HEK293 (cell line): ENCODE measurements around the gene EN2.

Experiments used
- PRDM1 ChIP-seq: fragments of 450-650 bp; formaldehyde crosslinking; IDR thresholded peaks from 2 replicates; pipeline ENCODE4; 2016; ENCODE audit warnings: missing biosample characterization, missing genetic modification characterization
- ZBTB7A ChIP-seq: fragments of 450-650 bp; formaldehyde crosslinking; IDR thresholded peaks from 2 replicates; pipeline ENCODE4 v1.5.1; 2016; ENCODE audit warnings: low read depth, missing biosample characterization, missing genetic modification characterization
- ZFP41 ChIP-seq: fragments of 450-650 bp; formaldehyde crosslinking; IDR thresholded peaks from 2 replicates; pipeline ENCODE4 v1.5.1; 2016; ENCODE audit warnings: missing biosample characterization, missing genetic modification characterization, borderline replicate concordance
- ZNF138 ChIP-seq: fragments of 450-650 bp; formaldehyde crosslinking; IDR thresholded peaks from 2 replicates; pipeline ENCODE4 v1.5.1; 2016; ENCODE audit warnings: missing biosample characterization, missing genetic modification characterization, borderline replicate concordance
- ZNF416 ChIP-seq: fragments of 450-650 bp; formaldehyde crosslinking; IDR thresholded peaks from 2 replicates; pipeline ENCODE4 v1.5.1; 2016; ENCODE audit warnings: missing biosample characterization, missing genetic modification characterization
- ZNF777 ChIP-seq: fragments of 450-650 bp; formaldehyde crosslinking; IDR thresholded peaks from 2 replicates; pipeline ENCODE4 v1.5.1; 2017; ENCODE audit warnings: missing biosample characterization, missing genetic modification characterization, borderline replicate concordance
- TF ChIP-seq, protein P1 (sequence below): fragments of 450-650 bp; formaldehyde crosslinking; IDR thresholded peaks from 2 replicates; pipeline ENCODE4 v1.5.1; 2016; ENCODE audit warnings: missing biosample characterization, missing genetic modification characterization
- TF ChIP-seq, protein P2 (sequence below): fragments of 450-650 bp; formaldehyde crosslinking; IDR thresholded peaks from 2 replicates; pipeline ENCODE4 v1.5.1; 2016; ENCODE audit warnings: missing biosample characterization, missing genetic modification characterization
- TF ChIP-seq, protein P3 (sequence below): fragments of 450-650 bp; IDR thresholded peaks from 2 replicates; pipeline ENCODE4 v1.5.1; 2018; ENCODE audit warnings: missing biosample characterization, mild to moderate bottlenecking, missing genetic modification characterization
- TF ChIP-seq, protein P4 (sequence below): fragments of 450-650 bp; formaldehyde crosslinking; IDR thresholded peaks from 2 replicates; pipeline ENCODE4 v1.5.1; 2016; ENCODE audit warnings: missing biosample characterization, missing genetic modification characterization

DNA sequence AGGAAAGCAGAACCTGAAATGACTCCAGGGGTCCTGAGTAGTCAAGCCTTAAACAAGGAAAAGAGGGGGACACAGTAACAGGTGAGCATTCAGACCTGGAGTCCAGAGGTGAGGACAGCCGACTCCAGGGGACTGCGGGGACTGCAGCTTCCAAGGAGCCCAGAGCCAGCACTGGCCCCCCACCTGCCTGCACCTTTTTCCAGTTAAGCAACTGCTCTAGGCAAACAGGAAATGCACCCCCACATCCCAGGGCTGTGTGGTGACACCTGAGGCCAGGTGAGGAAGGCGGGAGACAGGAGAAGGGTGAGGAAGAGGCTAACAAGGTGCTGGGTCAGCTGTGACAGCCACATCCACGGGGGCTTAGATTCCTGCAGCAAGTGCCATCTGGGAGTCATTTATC is 20.1 kb upstream of the EN2 start:
- TF ChIP-seq ZNF777 (tag by site-specific recombination) (no peak), ZNF138 (tag by site-specific recombination) (no peak), ZBTB7A (no peak), ZFP41 (tag by site-specific recombination) (no peak), PRDM1 (no peak), ZNF416 (tag by site-specific recombination) (no peak)
- TF ChIP-seq, protein P1, sequence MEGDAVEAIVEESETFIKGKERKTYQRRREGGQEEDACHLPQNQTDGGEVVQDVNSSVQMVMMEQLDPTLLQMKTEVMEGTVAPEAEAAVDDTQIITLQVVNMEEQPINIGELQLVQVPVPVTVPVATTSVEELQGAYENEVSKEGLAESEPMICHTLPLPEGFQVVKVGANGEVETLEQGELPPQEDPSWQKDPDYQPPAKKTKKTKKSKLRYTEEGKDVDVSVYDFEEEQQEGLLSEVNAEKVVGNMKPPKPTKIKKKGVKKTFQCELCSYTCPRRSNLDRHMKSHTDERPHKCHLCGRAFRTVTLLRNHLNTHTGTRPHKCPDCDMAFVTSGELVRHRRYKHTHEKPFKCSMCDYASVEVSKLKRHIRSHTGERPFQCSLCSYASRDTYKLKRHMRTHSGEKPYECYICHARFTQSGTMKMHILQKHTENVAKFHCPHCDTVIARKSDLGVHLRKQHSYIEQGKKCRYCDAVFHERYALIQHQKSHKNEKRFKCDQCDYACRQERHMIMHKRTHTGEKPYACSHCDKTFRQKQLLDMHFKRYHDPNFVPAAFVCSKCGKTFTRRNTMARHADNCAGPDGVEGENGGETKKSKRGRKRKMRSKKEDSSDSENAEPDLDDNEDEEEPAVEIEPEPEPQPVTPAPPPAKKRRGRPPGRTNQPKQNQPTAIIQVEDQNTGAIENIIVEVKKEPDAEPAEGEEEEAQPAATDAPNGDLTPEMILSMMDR (tag by site-specific recombination): no peak
- TF ChIP-seq, protein P2, sequence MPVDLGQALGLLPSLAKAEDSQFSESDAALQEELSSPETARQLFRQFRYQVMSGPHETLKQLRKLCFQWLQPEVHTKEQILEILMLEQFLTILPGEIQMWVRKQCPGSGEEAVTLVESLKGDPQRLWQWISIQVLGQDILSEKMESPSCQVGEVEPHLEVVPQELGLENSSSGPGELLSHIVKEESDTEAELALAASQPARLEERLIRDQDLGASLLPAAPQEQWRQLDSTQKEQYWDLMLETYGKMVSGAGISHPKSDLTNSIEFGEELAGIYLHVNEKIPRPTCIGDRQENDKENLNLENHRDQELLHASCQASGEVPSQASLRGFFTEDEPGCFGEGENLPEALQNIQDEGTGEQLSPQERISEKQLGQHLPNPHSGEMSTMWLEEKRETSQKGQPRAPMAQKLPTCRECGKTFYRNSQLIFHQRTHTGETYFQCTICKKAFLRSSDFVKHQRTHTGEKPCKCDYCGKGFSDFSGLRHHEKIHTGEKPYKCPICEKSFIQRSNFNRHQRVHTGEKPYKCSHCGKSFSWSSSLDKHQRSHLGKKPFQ (tag by site-specific recombination): no peak
- TF ChIP-seq, protein P3, sequence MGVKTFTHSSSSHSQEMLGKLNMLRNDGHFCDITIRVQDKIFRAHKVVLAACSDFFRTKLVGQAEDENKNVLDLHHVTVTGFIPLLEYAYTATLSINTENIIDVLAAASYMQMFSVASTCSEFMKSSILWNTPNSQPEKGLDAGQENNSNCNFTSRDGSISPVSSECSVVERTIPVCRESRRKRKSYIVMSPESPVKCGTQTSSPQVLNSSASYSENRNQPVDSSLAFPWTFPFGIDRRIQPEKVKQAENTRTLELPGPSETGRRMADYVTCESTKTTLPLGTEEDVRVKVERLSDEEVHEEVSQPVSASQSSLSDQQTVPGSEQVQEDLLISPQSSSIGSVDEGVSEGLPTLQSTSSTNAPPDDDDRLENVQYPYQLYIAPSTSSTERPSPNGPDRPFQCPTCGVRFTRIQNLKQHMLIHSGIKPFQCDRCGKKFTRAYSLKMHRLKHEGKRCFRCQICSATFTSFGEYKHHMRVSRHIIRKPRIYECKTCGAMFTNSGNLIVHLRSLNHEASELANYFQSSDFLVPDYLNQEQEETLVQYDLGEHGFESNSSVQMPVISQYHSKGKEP (tag by site-specific recombination): no peak
- TF ChIP-seq, protein P4, sequence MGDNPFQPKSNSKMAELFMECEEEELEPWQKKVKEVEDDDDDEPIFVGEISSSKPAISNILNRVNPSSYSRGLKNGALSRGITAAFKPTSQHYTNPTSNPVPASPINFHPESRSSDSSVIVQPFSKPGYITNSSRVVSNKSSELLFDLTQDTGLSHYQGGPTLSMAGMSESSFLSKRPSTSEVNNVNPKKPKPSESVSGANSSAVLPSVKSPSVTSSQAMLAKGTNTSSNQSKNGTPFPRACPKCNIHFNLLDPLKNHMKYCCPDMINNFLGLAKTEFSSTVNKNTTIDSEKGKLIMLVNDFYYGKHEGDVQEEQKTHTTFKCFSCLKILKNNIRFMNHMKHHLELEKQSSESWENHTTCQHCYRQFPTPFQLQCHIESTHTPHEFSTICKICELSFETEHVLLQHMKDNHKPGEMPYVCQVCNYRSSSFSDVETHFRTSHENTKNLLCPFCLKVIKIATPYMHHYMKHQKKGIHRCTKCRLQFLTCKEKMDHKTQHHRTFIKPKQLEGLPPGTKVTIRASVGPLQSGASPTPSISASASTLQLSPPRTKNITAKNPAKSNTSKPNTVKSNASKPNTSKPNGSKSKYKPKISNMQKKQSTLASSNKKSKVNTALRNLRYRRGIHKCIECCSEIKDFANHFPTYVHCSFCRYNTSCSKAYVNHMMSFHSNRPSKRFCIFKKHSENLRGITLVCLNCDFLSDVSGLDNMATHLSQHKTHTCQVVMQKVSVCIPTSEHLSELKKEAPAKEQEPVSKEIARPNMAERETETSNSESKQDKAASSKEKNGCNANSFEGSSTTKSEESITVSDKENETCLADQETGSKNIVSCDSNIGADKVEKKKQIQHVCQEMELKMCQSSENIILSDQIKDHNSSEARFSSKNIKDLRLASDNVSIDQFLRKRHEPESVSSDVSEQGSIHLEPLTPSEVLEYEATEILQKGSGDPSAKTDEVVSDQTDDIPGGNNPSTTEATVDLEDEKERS (tag by site-specific recombination): no peak
